Fibroblast of skin of left biceps (primary cell): ENCODE measurements around the gene GUCA2B.

Source experiments
- DNase-seq, 2 experiments: peaks; one replicate each; pipeline ENCODE4 v3.0.0-alpha.2; 2013; ENCODE audit warnings: low read depth in 2 of 2

The GUCA2B gene

DNA sequence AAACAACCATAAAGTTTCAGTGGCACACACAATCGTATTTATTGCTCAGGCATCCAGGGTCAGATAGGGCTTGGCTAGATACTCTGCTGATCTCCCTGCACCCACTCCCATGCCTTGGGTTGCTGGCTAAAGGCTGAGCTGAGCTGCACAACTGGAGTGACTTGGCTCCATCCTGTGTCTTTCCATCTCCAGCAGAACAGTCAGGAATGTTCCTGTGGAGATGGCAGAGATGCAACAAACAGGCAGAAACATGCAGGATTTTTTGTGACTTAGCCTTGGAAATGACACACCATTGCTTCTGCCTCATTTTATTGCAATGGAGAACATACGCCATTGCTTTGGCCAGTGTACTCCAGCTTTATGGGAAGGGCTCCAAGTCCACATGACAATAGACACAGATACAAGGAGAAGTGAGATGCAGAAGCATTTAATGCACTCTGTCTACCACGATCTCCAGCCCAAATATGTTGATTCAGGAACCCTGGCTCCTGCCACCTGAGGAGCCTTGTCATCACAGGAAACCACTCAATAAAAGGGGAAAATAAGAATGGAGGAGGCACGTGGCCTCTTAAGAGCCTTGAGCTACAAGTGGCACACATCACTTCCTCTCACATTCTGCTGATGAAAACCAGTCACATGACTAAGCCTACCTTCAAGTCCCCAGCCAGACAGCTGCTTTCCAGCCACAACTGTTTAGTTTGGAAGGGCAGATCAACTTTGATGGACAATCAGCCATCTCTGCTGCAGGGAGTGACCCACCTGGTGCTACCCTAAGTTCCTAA is 10.1 kb upstream of the GUCA2B start:
- DNase-seq = no peak

DNA sequence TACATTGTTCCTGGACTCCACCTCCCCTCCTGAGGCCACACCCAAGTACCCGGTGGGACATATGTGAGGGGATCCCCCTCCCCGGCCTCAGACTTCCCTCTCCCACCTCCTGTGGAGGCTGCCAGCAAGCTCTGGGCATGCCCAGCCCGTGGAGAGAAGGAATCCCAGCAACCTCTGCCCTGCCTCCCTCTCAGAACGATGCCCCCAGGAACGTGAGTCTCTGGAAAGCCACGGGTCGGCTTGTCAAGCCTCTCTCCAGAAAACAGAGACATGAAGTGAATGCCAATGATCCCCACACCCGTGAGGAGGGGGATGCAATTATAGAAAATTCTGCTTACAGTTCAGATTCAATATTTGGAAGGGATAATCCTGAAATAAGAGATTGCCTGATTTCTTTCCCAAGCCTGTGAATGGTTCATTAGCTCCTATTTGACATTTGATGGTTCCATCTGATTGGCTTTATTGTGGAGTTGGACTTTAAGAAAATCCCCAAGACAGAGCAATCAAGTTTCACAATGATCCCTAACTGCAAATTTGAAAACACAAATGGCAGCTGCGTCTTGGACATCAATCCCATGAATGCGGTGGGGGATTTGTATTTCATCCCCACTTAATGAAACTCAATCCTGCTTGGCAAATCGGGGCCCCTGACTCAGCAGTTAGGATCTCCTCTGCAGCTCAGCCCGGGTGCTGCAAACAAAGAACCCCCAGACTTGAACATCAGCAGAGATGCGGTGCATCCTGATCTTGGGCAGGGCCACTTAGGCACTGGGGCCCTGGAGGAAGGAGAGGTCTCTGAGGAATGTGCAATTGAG is 9.1 kb upstream of the GUCA2B start:
- DNase-seq = no peak

DNA sequence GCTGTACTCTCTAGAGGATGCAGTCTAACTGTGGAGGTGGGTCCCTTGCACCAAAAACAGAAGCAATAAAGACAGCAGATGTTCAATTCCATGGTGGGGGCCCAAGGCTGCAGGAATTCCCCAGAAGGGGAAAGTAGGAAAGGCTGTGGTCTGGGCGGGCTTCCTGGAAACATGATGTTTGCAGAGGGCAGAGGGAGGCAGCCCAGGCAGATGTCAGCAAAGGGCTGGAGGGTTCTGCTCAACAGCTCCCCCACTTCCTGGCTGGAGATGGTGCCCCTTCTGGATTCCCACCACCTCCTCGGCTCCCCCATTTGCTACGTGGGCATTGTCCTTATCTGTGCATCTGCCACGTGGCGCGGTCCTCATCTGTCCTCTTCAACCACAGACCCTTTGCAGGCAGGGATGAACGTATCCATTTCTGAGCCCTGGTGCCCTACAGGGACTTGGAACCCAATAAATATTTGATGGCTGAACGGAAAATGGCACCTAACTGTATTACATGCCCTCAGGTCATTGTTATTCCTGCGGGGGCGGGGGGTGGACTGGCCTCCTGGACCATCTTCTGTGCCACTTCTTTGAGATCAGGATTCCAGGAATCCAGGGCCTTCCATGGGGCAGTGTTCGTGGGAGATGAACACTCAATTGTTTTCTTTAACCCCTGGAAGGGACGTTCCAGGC is 8.4 kb upstream of the GUCA2B start:
- DNase-seq = no peak

DNA sequence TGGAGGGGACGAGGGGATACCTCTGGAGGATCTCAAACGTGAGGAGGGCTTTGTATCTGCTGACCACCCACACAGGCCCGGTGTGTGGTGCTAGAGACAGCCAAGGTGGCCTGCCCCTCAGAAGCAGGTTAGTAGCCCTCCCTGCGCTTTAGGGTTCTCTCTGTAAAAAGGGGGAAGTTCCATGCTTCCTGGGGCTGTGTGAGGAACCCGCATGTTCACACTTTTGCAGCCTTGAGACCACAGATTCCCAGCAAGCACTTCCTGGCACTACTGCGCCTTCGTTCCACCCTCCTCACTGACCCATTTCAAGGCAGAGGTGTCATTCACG is 7.9 kb upstream of the GUCA2B start:
- DNase-seq = no peak

DNA sequence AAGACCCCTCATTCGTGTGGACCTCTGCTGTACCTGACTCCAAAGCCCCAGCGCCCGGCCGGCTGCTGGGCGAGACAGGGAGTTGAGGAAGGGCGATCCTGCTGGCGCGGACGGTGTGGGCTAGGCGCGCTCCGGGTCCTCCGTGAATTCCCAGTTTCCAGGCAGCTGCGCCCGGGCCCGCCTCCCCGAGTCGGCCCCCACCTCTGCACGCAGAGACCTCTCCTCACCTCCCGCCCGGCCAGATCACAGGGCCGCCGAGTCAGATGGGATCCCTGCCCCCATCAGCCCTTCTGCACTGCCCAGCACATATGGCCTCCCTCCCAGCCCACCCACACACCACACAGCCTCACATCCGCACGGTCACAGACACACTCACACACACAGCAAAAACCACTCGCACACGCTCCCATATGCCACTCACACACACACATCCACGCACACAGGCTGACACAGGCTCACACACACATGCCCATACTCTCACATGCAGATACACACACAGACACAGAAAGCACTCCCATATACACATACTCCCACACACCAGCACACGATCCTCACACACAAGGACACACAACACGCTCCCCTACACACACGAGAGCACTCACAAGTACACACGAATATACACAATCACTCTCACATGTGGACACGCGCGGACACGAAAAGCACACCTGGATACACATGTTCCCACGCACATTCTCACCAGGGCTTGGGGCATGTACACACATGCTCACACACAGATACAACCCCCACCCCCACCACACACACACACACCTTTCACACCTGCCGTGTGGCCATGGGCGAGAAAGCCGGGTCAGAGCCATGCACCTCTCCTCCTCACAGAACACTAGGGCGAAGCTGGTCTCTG is 7.2 kb upstream of the GUCA2B start:
- DNase-seq = no peak

DNA sequence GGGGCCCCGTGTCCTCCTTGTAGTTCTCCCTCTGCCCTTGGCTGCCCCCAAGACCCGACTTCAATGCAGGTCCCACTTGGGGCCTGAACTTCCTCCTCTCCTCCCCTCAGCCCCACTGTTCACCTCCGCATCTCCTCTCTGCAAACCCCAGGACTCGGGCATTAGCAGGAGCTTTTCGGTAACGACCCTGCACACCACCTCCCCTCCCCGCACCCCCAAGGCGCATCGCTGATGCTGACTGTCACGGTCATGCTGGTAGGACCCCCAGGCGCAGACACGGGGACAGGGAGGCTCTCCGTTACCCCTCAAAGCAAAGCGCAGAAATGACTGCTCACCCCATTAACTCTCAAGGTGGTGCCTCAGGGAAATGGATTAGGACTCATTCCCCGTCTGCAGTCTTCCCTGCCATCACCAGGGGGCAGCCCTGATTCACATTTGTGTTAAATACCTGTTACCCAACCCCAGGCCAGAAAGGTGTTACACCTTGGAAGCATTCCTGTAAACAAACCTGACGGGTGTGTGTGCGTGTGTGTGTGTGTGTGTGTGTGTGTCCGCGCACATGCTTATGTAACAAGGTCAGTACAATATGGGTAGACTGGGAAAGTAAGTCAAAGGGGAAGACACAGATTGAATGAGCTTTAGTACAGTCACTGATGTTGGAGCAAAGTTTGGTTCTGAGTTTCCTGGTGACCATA is 6.4 kb upstream of the GUCA2B start:
- no peak for DNase-seq

DNA sequence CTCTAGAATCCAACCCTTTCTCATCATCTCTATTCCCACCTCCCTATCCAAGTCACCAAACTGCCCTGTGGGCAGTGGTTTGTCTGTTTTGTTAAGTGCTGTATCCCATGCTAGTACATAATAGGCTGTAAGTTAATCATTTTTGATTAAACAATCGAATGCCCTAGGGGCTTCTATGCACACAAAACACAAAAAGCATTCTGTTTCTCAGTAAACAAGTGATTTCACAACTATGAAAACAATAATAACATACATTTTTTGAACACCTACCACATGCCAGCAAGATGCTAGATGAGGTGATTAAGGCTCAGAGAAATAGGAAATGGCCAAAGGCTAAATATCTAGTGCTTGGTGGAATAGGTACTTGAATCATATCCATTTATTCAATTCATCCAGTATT is 5.0 kb upstream of the GUCA2B start:
- no peak for DNase-seq

DNA sequence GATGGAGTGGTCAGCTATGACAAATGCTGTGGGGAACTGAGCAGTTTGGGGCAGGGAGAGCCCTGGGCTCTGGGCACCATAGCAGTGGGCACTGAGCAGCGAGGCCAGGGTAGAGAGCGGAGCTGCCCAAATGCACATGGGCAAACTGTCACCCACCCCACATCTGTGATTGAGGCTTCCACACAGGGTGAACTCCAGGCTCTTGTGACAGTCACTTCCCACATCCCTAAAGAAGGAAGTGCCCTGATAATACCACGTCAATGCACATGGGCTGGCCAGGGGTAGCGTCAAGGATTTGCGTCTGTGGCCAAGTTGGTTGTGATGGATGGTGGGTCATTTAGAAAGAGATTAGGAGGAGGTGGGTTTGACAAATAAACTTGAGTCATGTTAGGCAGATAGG is 2.6 kb upstream of the GUCA2B start:
- DNase-seq = no peak

DNA sequence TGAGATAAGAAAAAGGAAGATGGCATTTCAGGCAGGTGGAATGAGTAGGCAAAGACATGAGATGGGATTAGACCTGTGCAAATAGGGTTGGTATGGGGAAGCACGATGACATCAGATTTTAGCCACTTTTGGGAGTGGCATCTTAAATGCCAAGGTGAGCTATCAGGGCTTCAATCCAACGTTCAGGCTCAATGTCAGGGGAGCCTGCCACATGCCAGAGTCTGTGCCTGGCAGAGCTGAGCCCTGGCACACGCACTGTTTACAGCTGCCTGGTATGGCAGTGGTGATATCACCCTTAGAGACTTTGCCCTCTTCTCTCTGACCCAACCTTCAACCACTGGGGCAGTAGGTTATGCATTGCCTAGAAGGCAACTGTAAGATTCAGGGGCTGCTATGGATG is 1.1 kb upstream of the GUCA2B start:
- DNase-seq = no peak

DNA sequence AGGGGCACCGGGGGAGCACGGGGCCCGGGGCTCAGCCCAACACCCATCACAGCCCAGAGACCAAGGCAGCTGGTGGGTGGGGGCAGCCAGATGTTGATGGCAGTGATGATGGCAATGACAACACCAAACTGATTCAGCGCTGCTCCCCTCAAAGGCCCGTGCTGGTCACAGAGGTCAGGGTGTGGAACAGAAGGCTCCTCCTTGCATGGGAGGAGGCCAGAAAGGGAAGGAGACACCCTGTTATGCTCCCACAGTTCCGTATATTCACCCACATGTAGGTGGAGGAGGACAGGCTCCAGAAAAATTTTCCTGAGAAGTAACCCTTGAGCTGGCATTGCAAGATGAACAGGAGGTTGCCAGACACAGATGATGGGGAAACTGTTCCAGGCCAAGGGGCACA is 414 bp downstream of the GUCA2B start:
- no peak for DNase-seq

DNA sequence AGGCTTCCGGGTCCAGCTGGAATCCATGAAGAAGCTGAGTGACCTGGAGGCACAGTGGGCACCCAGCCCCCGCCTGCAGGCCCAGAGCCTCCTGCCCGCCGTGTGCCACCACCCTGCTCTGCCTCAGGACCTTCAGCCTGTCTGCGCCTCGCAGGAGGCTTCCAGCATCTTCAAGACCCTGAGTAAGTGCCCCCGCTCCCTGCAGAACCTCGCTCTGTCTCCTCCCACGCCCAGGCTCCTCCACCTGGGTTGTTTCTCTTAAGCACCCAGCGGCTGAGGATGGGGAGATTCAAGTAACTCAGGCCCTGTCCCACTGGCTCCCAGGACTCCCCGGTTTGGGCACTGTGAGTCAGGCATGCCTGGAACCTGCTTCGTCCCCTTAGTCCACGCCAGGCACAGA is 1.5 kb downstream of the GUCA2B start:
- DNase-seq = no peak

DNA sequence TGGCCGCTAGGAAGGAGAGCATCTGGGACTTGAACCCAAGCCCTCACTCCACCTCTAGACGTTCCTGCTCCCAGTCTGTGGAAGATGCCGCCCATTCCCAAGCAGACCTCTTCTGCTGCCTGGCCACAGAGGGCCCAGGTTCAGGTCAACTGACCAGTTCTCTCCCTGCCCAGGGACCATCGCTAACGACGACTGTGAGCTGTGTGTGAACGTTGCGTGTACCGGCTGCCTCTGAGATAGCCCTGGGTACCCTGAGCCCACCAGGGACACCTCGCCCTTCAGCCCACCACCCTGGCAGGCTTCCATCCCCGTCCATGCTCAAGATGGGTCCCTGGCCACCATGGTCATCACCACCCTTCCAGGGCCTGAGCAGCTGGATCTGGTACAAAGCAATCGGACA is 2.2 kb downstream of the GUCA2B start:
- DNase-seq = no peak

DNA sequence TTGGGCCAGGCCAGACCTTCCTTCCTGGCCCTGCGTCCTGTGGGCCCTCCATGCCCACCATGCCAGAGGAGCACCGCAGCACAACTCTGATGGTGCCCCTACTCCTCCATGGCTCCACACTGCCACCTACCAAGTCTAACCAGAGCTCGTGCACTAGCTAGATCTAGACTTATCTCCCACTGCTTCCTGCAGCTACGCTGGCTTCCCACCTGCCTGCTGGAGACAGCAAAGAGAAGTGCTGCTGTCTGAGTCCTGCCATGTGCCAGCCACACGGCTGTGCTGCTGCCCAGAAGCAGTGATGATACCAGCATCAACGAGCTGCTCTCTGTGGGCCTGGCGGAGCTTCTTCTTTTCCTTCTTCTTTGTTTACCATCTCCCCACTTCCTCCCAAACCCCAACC is 4.5 kb downstream of the GUCA2B start:
- DNase-seq = no peak

DNA sequence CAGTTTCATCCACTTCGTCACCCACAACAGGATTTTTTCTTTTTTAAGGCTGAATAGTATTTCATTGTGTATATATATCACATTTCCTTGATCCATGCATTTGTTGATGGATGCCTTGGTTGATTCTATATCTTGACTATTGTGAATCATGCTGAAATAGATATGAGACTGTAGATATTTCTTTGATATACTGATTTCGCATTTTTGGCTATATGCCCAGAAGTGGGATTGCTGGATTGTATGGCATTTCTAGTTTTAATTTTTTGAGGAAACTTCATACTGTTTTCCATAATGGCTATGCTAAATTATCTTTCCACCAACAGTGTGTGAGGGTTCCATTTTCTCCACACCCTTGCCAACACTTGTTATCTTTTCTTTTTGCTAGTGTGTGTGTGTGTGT is 5.0 kb downstream of the GUCA2B start:
- DNase-seq = no peak

DNA sequence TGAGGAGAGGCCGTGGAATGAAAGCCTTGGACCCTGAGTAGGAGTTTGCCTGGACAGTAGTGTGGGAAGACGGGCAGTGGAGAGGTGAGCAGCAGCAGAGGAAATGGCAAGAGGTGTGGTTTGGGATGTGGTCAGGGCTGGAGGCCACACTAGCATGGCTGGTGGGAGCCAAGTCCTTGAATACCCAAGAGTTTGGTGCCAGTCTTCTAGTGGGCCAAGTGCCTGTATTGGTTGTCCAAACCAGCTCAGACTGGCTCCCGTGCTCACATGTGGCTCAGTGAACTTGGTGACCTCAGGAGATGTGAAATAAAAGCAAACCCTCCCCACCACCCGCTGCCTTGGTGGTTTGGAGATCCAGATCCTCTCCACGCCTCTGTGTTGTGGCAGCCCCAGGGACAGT is 9.0 kb downstream of the GUCA2B start:
- no peak for DNase-seq

DNA sequence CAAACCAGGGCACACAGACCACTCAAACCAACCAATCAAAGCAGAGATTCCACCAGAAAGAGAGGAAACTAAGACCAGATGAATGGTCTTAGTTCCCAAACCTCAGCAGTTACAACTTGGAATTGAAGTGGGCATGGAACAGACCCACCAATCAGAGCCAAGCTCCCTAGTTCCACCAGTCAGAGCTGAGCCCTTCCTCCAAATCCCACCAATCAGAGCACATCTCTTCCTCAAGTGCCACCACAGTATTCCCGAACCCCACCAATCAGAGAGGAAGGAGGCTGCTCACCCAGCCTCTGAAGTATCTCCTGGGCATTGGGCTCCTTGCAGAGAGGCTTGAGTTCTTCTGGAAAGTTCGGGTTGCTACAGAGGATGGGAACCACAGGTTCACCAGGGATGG is 9.9 kb downstream of the GUCA2B start:
- no peak for DNase-seq

DNA sequence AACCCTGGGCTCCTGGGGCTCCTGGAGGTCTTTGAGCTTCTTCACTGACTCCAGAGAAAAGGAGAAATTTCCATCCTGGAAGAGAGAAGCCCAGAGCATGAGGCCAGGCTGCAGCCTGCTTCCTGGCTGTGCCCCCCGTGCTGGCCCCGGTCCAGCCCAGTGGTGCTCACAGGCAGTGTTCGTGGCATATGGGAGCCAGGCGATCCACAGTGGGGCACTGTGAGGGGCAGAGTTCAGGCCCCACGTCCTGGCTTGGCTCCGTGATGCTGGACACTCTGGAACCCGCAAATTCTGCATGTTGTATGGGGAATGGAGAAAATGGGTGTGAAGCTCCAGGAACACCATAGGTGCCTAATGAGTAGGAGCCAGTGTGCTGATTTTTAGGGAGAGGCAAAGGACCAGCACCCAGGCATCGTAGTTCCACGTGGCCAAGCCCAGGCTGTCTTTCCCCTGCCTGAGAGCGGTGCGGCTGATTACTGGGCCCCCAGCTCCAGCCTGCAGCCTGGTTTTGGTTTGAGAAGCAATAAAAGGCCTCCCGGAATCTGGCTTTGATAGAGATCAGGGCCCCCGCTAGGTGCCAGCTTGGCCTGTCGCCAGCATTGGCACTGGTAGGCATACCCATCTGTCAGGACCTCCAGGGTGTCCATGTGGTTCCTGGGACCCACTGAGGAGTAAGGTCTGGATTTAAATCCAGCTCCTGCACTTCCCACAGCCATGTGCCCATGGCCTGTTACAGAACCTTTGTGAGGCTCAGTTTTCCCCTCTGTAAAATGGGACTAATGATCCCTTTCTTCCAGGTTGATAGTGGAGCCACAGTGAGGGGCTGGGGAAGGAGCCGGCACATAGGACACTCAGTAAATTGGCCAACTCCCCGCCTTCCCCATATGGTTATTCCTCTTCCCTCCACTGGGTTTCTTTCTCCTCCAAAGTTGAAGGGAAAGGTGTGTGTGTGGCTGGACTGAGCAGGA is 10.6 kb downstream of the GUCA2B start:
- no peak for DNase-seq

DNA sequence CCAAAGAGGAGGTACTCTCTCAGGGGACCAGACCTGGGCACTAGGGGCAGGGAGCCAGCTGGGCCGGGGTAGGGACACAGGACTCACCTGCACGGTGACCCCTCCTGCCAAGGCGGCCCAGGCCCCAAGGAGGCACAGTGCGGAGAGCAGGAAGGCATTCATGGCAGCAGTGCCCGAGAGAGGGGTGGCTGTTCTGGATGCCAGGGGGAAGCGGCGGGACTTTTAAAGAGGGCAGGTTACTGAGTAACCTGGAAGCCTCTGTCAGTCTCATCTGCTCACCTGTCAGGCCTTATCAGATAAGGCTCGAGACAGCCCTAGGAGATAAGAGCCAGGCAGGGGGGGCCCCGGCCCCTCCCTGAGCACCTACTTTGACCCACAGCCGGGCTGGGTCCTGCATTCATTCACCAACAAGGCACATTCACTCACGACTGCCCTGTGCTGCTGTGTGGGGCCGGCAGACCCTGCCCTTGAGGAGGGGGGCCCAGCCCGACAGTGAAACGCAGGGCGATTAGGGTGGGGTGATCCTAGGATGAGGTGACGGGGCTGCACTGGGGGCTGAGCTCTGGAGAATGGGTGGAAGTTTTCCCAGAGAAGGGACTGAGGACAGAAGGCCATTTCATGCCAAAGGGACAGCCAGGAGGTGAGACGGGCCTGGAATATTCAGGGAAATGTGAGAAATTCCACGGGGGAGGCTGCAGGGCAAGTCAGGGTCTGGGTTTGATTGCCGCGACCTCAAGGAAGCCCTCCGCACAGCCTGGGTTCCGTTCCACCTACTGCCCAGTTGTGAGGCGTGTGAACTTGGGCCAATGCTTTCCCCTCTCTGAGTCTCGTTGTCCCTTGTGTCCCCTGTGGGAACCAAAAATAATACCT is 11.6 kb downstream of the GUCA2B start, which contains the start of gene GUCA2A:
TSS of gene GUCA2A (minus strand) at position 195 of the 870 bp plus-strand sequence. CDS start at position 162, 33 bp downstream.
- no peak for DNase-seq
